ENCODE data around the gene TEK.
"Not testable (repeated sequence)": the region's sequence is repeated elsewhere in the genome, so short reads cannot be mapped to it uniquely, and the experiment has no call there.

GRCh38 chr9:27093384-27094067 is 15.5 kb upstream of the TEK start:
- TF ChIP-seq ZBED1 (IDR thresholded peaks at IDR 0.05; ENCODE audit: borderline replicate concordance); PKNOX1 (IDR thresholded peaks at IDR 0.05); BCL3 (IDR thresholded peaks at IDR 0.05; ENCODE audit: borderline replicate concordance, insufficient read depth, low read depth, low read length, poor library complexity, severe bottlenecking); BHLHE40 (IDR thresholded peaks at IDR 0.05; ENCODE audit: borderline replicate concordance in 1 of 2, low read depth in 2 of 2, low read length in 1 of 2); KDM1A (IDR thresholded peaks at IDR 0.05; ENCODE audit: borderline replicate concordance); USF2 (IDR thresholded peaks at IDR 0.05; ENCODE audit: borderline replicate concordance, low read depth, low read length); POLR2AphosphoS5 (IDR thresholded peaks at IDR 0.05; ENCODE audit: low read length); SIX5 (IDR thresholded peaks at IDR 0.05; ENCODE audit: low read depth, low read length, severe bottlenecking); ZNF217 (IDR thresholded peaks at IDR 0.05); RCOR1 (conservative IDR thresholded peaks at IDR 0.05; ENCODE audit: low read depth, low read length); TBL1XR1 (IDR thresholded peaks at IDR 0.05; ENCODE audit: low read depth, low read length); RFX5 (IDR thresholded peaks at IDR 0.05; ENCODE audit: low read depth, low read length); RBBP5 (conservative IDR thresholded peaks at IDR 0.05): not testable (repeated sequence)
- TF ChIP-seq, protein P1, sequence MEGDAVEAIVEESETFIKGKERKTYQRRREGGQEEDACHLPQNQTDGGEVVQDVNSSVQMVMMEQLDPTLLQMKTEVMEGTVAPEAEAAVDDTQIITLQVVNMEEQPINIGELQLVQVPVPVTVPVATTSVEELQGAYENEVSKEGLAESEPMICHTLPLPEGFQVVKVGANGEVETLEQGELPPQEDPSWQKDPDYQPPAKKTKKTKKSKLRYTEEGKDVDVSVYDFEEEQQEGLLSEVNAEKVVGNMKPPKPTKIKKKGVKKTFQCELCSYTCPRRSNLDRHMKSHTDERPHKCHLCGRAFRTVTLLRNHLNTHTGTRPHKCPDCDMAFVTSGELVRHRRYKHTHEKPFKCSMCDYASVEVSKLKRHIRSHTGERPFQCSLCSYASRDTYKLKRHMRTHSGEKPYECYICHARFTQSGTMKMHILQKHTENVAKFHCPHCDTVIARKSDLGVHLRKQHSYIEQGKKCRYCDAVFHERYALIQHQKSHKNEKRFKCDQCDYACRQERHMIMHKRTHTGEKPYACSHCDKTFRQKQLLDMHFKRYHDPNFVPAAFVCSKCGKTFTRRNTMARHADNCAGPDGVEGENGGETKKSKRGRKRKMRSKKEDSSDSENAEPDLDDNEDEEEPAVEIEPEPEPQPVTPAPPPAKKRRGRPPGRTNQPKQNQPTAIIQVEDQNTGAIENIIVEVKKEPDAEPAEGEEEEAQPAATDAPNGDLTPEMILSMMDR (IDR thresholded peaks at IDR 0.05 in 2 of 3, conservative IDR thresholded peaks at IDR 0.05 in 1 of 3; ENCODE audit: control insufficient read depth in 2 of 3, extremely low read depth in 1 of 3, insufficient read depth in 1 of 3, low read depth in 3 of 3, low read length in 3 of 3): not testable (repeated sequence)

All from GM12878 (cell line).